GM19099 (cell line): ENCODE data around the gene KIAA2012.

Source experiments
- POLR2A ChIP-seq: IDR thresholded peaks from 3 replicates; pipeline ENCODE4 v1.6.1; 2011; ENCODE audit warnings: low read depth; ENCODE audit not compliant: insufficient read length; ENCODE audit errors: extremely low read depth

KIAA2012 gene

GRCh38 chr2:202194418-202194817, 121.4 kb downstream of the KIAA2012 start:
- TF ChIP-seq POLR2A: no peak

- no peak for TF ChIP-seq POLR2A
Measured at GRCh38 chr2:202196727-202197126, 123.7 kb downstream of the KIAA2012 start.

GRCh38 chr2:202201220-202202160, 128.4 kb downstream of the KIAA2012 start:
- no peak for TF ChIP-seq POLR2A

- TF ChIP-seq POLR2A: no peak
Measured at GRCh38 chr2:202203348-202203747, 130.3 kb downstream of the KIAA2012 start.

GRCh38 chr2:202204855-202205254, 131.8 kb downstream of the KIAA2012 start:
- no peak for TF ChIP-seq POLR2A

- no peak for TF ChIP-seq POLR2A
Measured at GRCh38 chr2:202208526-202208925, 135.5 kb downstream of the KIAA2012 start.

- TF ChIP-seq POLR2A: no peak
Measured at GRCh38 chr2:202215179-202215578, 142.1 kb downstream of the KIAA2012 start.

GRCh38 chr2:202221873-202222272, 148.8 kb downstream of the KIAA2012 start:
- TF ChIP-seq POLR2A: no peak

GRCh38 chr2:202237787-202238233, 164.8 kb downstream of the KIAA2012 start:
- TF ChIP-seq POLR2A: no peak

- peak; percentile 75 for TF ChIP-seq POLR2A
Measured at GRCh38 chr2:202238234-202239197, 165.5 kb downstream of the KIAA2012 start, which contains the start of gene SUMO1. TSS of gene SUMO1 (minus strand) at chr2:202238597. CDS start at chr2:202238451, 146 bp downstream.

GRCh38 chr2:202249521-202250253, 176.6 kb downstream of the KIAA2012 start:
- TF ChIP-seq POLR2A: no peak

GRCh38 chr2:202251494-202251893, 178.4 kb downstream of the KIAA2012 start:
- TF ChIP-seq POLR2A: no peak
